ENCODE measurements around the gene TNNC1.

- TF ChIP-seq, protein P1, sequence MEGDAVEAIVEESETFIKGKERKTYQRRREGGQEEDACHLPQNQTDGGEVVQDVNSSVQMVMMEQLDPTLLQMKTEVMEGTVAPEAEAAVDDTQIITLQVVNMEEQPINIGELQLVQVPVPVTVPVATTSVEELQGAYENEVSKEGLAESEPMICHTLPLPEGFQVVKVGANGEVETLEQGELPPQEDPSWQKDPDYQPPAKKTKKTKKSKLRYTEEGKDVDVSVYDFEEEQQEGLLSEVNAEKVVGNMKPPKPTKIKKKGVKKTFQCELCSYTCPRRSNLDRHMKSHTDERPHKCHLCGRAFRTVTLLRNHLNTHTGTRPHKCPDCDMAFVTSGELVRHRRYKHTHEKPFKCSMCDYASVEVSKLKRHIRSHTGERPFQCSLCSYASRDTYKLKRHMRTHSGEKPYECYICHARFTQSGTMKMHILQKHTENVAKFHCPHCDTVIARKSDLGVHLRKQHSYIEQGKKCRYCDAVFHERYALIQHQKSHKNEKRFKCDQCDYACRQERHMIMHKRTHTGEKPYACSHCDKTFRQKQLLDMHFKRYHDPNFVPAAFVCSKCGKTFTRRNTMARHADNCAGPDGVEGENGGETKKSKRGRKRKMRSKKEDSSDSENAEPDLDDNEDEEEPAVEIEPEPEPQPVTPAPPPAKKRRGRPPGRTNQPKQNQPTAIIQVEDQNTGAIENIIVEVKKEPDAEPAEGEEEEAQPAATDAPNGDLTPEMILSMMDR (conservative IDR thresholded peaks at IDR 0.05; ENCODE audit: low read length), result no peak
- TF ChIP-seq EZH2phosphoT487 (IDR thresholded peaks at IDR 0.05; ENCODE audit: borderline replicate concordance, low read depth, low read length), result no peak
These were observed 23.9 kb upstream of the TNNC1 start for GRCh38 chr3:52477796-52478095.
